Glutamatergic neuron (in vitro differentiated cells): ENCODE measurements around the gene DACT1. TPM values are rescaled to one million over a fixed set of nuclear protein-coding genes. Genes with fewer than 3 reads are reported as not detected.

Source experiments
- DNase-seq: peaks from one replicate; pipeline ENCODE4 v3.0.0; 2022
- H3K27ac Mint-ChIP-seq: one replicate; pipeline ENCODE4 v1.8.0; 2020; ENCODE audit warnings: mild to moderate bottlenecking, mixed read lengths, inconsistent platforms; ENCODE audit not compliant: unreplicated experiment
- H3K27me3 Mint-ChIP-seq: one replicate; pipeline ENCODE4 v1.8.0; 2020; ENCODE audit warnings: mild to moderate bottlenecking, moderate library complexity, mixed read lengths, inconsistent platforms; ENCODE audit not compliant: unreplicated experiment
- H3K36me3 Mint-ChIP-seq: one replicate; pipeline ENCODE4 v1.8.0; 2020; ENCODE audit warnings: mild to moderate bottlenecking, mixed read lengths, inconsistent platforms; ENCODE audit not compliant: unreplicated experiment
- H3K4me1 Mint-ChIP-seq: one replicate; pipeline ENCODE4 v1.8.0; 2020; ENCODE audit warnings: mild to moderate bottlenecking, low read depth, mixed read lengths, inconsistent platforms; ENCODE audit not compliant: unreplicated experiment
- H3K4me3 Mint-ChIP-seq: one replicate; pipeline ENCODE4 v1.8.0; 2020; ENCODE audit warnings: mild to moderate bottlenecking, mixed read lengths, inconsistent platforms; ENCODE audit not compliant: unreplicated experiment
- H3K9me3 Mint-ChIP-seq: one replicate; pipeline ENCODE4 v1.8.0; 2020; ENCODE audit warnings: mild to moderate bottlenecking, moderate library complexity, mixed read lengths, inconsistent platforms; ENCODE audit not compliant: unreplicated experiment
- total RNA-seq: library from RNA; stranded (reverse); fragmentation: NEBNext Ultra II Directional; extraction: Animal tissue kit (Norgen Biotek cat#: 25700); gene quantifications from one replicate; pipeline ENCODE4 v1.2.1, GENCODE V29; 2021; ENCODE audit not compliant: unreplicated experiment
- TF ChIP-seq, protein P1 (sequence below): fragments of 200-600 bp; sonication (generic); IDR thresholded peaks from one replicate; pipeline ENCODE4 v1.5.0; 2021; ENCODE audit not compliant: partially characterized antibody, unreplicated experiment

Gene DACT1
- total RNA-seq, 1 donor from 2014 or later, result 39.9 TPM

DNA sequence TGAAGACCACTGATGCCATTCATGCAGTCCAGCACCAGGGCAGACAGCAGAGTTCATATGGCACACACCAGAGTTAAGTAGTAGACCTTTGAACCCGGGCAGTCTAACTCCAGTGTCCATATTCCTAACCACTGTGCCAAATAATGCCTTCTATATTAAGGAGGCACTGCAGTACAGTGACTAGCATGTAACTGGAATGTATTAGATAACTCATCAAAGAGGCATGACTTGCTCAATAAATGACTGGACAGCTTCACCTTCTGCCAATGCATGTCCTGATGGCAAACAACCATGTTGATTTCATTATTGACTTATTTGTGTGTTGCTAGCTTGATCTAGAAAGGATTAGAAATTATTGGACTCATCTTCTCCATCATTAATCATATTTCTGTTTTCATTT is 40.2 kb downstream of the DACT1 start:
- Mint-ChIP-seq H3K9me3 (no peaks in the 10 kb centered on the region), H3K36me3 (no peaks in the 10 kb centered on the region), H3K27me3 (peaks cover 1% of the 10 kb centered on the region), H3K27ac (no peak overlapping the region), H3K4me1 (peaks cover 2% of the 10 kb centered on the region), H3K4me3 (no peak overlapping the region)
- DNase-seq, result no peak
- TF ChIP-seq, protein P1, sequence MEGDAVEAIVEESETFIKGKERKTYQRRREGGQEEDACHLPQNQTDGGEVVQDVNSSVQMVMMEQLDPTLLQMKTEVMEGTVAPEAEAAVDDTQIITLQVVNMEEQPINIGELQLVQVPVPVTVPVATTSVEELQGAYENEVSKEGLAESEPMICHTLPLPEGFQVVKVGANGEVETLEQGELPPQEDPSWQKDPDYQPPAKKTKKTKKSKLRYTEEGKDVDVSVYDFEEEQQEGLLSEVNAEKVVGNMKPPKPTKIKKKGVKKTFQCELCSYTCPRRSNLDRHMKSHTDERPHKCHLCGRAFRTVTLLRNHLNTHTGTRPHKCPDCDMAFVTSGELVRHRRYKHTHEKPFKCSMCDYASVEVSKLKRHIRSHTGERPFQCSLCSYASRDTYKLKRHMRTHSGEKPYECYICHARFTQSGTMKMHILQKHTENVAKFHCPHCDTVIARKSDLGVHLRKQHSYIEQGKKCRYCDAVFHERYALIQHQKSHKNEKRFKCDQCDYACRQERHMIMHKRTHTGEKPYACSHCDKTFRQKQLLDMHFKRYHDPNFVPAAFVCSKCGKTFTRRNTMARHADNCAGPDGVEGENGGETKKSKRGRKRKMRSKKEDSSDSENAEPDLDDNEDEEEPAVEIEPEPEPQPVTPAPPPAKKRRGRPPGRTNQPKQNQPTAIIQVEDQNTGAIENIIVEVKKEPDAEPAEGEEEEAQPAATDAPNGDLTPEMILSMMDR, result no peak

DNA sequence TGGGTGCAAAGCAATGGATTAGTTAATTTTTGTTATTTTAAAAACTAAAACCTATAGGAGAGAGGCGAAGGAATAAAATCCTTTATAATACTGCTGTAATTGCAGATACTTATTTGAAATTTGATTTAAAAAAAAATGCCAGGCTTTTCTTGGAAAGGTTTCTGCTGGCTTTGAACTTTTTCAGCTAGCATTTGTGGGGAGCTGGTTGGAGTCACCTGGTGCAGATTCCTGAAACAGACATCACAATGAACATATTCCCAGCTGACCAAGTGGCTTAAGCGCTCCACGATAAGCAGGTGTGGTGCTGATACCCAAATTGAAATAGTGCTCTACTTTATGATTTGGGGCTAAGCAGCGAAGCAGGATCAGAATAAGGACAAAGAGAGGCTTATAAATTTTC is 42.9 kb downstream of the DACT1 start:
- DNase-seq, result no peak
- H3K4me3 Mint-ChIP-seq, result no peak overlapping the region
- peaks cover 1% of the 10 kb centered on the region for H3K27me3 Mint-ChIP-seq
- peaks cover 2% of the 10 kb centered on the region for H3K9me3 Mint-ChIP-seq
- no peak overlapping the region for H3K27ac Mint-ChIP-seq
- peaks cover 5% of the 10 kb centered on the region for H3K36me3 Mint-ChIP-seq
- H3K4me1 Mint-ChIP-seq, result peaks cover 2% of the 10 kb centered on the region
- TF ChIP-seq, protein P1, result no peak

DNA sequence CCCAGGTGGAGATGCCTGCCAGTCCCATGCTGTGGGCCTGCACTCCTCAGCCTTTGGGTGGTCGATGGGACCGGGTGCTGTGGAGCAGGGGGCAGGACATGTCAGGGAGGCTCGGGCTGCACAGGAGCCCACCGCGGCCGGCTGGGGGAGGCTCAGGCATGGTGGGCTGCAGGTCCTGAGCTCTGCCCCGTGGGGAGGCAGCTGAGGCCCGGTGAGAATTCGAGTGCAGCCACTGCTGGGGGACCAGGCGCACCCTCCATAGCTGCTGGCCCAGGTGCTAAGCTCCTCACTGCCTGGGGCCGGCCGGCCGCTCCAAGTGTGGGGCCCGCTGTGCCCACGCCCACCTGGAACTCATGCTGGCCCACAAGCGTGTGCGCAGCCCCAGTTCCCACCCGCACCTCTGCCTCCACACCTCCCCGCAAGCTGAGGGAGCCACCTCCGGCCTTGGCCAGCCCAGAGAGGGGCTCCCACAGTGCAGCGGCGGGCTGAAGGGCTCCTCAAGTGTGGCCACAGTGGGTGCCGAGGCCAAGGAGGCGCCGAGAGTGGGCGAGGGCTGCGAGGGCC is 49.6 kb downstream of the DACT1 start:
- no peak for DNase-seq
- TF ChIP-seq, protein P1, result no peak
- peaks cover 23% of the 10 kb centered on the region for H3K36me3 Mint-ChIP-seq
- H3K4me1 Mint-ChIP-seq, result peaks cover 6% of the 10 kb centered on the region
- H3K27ac Mint-ChIP-seq, result no peak overlapping the region
- H3K27me3 Mint-ChIP-seq, result peaks cover 3% of the 10 kb centered on the region
- peaks cover 8% of the 10 kb centered on the region for H3K9me3 Mint-ChIP-seq
- no peak overlapping the region for H3K4me3 Mint-ChIP-seq

DNA sequence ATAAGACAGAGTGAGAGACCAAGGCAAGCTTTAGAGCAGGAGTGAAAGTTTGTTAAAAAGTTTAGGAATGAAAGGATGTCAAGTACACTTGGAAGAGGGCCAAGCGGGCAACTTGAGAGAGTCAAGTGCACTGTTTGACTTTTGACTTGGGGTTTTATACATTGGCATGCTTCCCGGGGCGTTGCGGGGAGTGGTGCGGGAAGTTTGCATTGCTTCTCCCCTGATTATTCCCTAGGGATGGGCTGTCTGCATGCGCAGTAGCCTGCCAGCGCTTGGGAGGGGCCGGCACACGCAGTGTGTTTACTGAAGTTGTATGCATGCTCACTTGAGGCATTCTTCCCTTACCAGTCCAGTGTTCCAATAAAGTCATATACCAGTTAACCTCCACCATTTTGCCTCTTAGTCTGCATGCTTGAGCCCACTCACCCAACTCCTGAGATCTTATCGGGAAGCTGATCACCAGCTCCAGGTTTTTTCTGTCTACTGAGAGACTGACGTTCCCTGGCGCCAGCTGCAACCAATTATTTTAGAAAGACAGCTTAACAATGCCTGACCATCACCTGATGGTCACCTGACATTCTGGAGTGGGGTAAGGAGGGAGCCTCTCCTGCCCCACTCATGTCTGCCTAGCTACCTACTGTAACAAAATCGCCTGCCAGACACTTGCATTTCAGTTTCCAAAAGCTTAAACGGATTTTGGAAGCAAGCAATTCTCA is 53.2 kb downstream of the DACT1 start:
- TF ChIP-seq, protein P1, result no peak
- H3K27me3 Mint-ChIP-seq, result peaks cover 5% of the 10 kb centered on the region
- peaks cover 11% of the 10 kb centered on the region for H3K9me3 Mint-ChIP-seq
- DNase-seq, result no peak
- peaks cover 21% of the 10 kb centered on the region for H3K36me3 Mint-ChIP-seq
- H3K27ac Mint-ChIP-seq, result no peak overlapping the region
- peaks cover 11% of the 10 kb centered on the region for H3K4me1 Mint-ChIP-seq
- no peak overlapping the region for H3K4me3 Mint-ChIP-seq

DNA sequence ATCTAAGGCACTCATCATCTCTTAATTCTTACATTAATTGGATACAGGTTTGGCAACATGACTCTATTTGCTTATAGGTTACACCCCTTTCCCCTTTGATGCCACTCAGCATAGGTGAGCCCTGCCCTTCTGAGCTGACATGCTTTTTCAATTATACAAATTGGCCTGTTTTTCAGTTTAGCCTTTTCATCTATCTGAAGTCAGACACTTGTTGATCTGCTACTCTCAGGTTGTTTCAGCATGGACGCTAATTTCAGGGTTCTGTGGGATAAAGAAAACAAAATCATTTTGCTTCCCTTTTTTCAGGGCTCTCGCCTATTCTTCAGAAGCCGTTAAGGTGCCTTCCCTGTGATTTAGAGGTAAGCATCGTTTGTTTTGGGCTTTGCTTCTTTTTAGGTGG is 55.3 kb downstream of the DACT1 start:
- no peak overlapping the region for H3K4me3 Mint-ChIP-seq
- H3K27me3 Mint-ChIP-seq, result peaks cover 3% of the 10 kb centered on the region

More for the DNA sequence above, 55.3 kb downstream of the DACT1 start:
- TF ChIP-seq, protein P1, result no peak
- DNase-seq, result no peak
- H3K36me3 Mint-ChIP-seq, result peaks cover 12% of the 10 kb centered on the region
- H3K27ac Mint-ChIP-seq, result no peak overlapping the region
- H3K4me1 Mint-ChIP-seq, result peaks cover 18% of the 10 kb centered on the region
- peaks cover 6% of the 10 kb centered on the region for H3K9me3 Mint-ChIP-seq
